Stimulated activated CD8-positive, alpha-beta memory T cell treated with anti-CD3 and anti-CD28 coated beads, Interleukin-7, amount 100 ng/mL, for 48 hours (primary cell): ENCODE results near the gene NDRG3.
"Not testable (repeated sequence)": the region's sequence is repeated elsewhere in the genome, so short reads cannot be mapped to it uniquely, and the experiment has no call there.

Experiments
- DNase-seq, 2 donors: peaks; one replicate each; pipeline ENCODE4 v3.0.0-alpha.2; 2020; ENCODE audit warnings: low read depth in 1 of 2; ENCODE audit errors: extremely low read depth in 1 of 2

NDRG3 gene

GRCh38 chr20:36645998-36646397, 99.9 kb downstream of the NDRG3 start, which contains the start of gene SLA2:
Gene SLA2, minus strand, starts transcription at chr20:36646196. Its CDS starts 4,861 bp downstream, at chr20:36641335.
- peak; percentile 41 to 59 for DNase-seq

DNA sequence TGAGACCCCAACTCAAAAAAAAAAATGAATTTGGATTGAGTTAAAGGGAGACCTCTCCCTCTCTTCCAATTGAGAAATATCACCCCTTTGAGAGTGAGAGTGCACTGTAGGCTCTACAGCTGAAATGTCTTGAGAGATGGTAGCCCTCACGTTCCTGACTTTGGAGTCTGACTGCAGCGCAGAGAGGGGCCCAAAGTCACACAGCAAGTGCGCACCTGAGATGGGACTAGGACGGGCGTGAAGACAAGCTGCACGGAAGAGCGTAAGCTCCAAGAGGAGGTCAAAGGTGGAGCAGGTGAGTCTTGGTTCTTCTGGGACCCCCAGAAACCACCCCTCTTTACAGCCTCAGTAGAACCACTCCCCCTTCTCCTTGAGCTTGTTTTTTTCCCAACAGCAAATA, 100.5 kb downstream of the NDRG3 start:
- no peak for DNase-seq

GRCh38 chr20:36644706-36645095, 101.2 kb downstream of the NDRG3 start:
- DNase-seq: peak in 1 of 2 donors; percentile 54

DNA sequence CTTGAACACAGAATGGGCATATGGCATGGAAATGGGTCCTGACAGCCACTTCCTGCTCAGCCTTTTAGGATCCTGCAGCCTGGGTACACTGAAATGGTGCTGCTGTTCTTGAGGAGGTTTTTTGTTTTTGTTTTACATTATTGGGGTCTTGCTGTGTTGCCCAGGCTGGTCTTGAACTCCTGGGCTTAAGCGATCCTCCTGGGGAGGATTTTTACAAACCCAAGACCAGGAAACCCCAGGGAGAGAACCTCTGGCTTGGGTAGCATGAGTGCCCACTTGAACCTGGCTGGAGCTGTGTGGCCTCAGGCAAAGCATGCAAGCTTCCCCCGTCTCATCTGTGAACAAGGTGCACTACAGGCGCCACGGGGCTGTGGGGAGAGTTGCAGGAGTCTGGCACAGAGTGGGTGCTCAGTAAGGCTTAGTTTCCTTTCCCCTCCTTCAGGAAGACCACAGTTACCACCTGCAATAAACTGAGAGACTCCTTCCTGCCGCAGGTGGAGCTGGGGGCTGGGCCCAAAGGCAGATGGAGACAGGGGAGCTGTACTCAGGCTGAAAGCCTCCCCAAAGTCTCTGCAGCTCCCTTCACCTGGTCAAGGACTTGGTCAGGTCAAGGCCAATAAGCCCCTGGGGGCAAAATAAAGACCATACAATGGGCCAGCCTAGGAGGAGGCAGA, 101.7 kb downstream of the NDRG3 start:
- DNase-seq: peak; percentile 44 to 64

DNA sequence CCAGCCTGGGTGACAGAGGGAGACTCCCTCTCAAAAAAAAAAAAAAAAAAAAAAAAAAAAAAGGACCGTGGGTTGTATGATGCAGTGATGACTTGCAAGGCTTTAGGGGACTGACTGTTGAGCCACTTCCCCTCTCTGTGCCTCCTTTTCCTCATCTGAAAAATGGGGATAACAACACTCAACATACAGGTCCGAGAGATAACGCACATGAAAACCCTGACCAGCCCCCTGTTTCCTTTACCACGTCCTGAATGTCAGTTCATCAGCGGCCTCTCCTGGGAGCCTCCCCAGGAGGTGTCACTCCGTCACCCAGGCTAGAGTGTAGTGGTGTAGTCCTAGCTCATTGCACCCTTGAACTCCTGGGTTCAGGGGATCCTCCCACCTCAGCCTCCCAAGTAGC, 103.8 kb downstream of the NDRG3 start:
- no peak for DNase-seq

DNA sequence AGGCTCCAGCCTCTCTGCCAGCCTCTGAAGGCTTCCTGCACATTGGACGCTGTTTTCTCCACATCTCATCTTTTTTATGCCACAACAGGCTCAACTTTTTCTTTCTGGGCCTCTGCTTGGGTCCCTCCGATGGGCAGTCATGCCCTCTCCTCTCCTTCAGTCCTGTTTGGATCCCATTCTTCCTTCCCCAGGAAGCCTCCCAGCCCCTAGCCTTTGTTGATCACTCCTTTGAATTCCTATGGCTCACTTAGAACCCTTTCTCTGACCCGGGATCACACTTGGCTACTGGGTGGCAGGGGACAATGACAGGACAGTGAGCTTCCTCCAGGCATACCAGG, 104.4 kb downstream of the NDRG3 start:
- no peak for DNase-seq

- DNase-seq: not testable (repeated sequence)
These were observed 107.0 kb downstream of the NDRG3 start for GRCh38 chr20:36638876-36639400.

GRCh38 chr20:36634342-36634741, 111.5 kb downstream of the NDRG3 start:
- DNase-seq: no peak

DNA sequence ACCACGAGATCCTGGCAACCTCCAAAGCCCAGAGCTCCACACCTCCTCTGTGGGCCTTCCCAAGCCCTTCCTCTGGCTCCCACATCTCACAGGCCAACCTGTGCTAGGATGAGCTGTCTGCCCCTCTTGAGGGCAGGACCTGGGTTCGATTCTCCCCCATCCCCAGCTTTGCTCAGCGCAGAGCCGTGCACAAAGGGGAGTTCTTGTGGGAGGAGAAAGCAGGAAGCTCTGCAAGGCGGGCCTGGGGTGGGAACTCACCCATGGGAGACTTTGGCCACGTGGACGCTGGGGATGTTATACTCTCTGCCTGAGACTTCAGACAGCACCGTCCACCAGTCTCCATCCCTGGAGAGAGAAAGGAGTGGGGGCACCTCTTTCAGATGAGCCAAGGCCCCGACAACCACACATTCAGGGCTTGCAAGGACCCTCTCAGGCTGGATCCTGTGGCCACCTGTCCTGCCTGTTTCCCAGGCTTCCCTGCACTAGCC, 112.6 kb downstream of the NDRG3 start:
- DNase-seq: no peak

- DNase-seq: no peak
These were observed 113.2 kb downstream of the NDRG3 start for GRCh38 chr20:36632487-36633284.

GRCh38 chr20:36632147-36632486, 113.8 kb downstream of the NDRG3 start:
- DNase-seq: no peak

GRCh38 chr20:36631646-36632045, 114.2 kb downstream of the NDRG3 start:
- no peak for DNase-seq

DNA sequence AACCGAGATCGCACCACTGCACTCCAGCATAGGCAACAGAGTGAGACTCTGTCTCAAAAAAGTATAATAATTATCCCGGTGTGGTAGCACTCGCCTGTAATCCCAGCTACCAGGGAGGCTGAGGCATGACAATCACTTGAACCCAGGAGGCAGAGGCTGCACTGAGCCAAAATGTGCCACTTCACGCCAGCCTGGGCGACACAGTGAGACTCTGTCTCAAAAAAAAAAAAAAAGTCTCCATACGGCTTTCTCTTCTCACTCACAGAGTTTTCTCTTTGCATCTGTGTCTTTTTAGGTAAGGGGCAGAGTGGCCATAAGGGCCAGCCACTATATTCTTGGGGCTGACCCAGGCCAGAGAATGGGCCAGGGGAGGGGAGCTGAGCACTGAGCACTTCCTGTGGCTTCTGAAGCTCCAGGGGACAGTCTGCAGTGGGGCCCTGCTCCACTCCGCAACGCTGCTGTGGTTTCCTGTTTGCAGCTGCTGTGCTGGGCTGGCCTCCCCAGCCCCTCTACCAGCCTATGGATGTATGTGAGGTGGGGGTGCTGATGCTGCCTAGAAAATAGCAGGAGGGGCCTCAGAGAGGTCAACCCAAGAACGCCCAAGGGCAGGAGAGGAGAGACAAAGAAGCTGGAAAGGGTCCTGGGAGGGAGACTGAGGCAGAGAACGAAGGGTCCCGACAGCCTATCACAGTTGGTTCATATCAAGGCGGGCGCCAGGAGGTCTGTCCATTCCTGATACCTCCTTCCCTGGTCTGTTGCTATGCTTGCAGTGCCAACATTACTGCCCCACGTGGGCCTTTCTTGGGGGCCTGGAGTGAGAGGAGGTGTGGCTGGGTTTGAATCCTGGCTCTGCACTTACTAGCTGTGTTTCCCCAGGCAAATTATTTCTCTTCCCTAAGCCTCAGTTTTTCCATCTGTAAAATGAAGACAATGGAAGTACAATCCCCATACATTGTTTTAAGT, 115.9 kb downstream of the NDRG3 start:
- DNase-seq: peak; percentile 23 to 29

GRCh38 chr20:36628076-36628475, 117.8 kb downstream of the NDRG3 start:
- DNase-seq: peak in 1 of 2 donors; percentile 34

DNA sequence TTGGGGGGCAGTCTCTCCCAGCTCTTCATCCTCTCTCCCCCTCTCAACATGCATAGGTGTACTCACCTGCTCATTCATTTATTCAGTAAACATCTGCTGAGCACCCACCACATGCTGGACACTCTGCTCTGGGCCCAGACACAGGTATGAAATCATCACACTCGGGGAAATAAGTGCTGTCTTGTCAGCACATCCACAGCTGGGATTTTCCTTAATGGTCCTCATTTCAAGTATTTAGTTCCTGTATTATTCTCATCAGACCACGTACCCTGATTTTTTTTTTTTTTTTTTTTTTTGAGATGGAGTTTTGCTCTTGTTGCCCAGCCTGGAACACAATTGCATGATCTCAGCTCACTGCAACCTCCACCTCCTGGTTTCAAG, 121.0 kb downstream of the NDRG3 start:
- no peak for DNase-seq

DNA sequence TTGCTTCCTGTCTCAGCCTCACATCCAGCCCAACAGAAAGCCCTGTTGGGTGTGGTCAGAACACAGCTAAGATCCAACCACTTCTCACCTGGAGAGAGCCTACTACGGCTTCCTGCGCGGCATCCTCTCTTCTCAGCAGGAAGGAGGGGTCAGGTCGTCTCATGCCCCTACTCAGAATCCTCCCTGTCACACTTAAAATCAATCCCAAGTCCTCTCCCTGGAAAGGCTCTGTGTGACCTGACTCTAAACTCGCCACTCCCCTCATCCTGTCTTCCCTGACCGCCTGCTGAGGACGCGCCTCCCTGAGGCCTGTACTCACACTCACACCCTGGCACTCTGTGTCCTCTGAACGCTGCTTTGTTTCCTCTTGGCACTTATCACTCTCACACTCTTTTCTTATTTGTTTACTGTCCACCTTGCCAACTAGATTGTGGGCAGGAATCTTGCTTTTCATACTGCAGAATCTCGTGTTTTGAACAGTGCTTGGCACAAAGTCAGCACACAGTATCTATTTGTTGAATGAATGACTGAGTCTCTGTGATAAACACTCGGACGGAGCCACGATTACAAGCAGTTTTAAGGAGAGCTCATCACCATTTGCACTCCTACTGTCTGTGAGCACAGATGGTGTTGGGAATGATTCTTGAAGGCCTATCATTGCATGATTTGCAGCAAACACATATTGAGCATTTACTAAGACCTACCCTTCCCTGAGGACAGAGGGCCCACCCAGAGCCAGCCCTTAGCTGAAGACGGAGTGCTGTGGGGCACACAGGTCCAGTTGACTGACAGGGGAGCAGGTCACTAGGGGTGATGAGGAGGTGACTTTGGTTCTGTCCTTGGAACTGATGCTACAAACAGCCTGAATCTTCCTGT, 121.6 kb downstream of the NDRG3 start:
- DNase-seq: no peak

GRCh38 chr20:36623444-36623843, 122.4 kb downstream of the NDRG3 start:
- no peak for DNase-seq

DNA sequence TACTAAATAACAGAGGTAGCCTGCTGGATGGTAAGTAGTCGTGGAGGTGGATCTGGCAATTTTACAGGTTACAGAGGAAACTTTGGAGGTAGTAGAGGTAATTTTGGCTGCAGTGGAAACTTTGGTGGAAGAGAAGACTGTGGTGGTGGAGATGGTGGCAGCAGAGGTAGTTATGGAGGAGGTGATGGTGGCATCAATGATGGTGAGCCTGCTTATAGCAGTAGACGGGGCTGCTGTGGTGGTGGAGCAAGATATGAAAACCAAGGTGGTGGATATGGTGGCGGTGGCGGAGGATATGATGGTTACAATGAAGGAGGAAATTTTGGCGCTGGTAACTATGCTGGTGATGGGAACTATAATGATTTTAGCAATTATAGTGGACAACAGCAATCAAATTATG, 125.0 kb downstream of the NDRG3 start:
- DNase-seq: no peak

- no peak for DNase-seq
These were observed 130.9 kb downstream of the NDRG3 start for GRCh38 chr20:36614781-36615557.
